LNCAP (cell line): Measurements from ENCODE around the gene STAC.

Experiments
- CTCF ChIP-seq: fragments of 450-650 bp; IDR thresholded peaks from 2 replicates; pipeline ENCODE4 v1.5.1; 2017; ENCODE audit warnings: mild to moderate bottlenecking

The STAC gene

GRCh38 chr3:36538136-36538749 is 157.9 kb downstream of the STAC start:
- TF ChIP-seq CTCF, result no peak

DNA sequence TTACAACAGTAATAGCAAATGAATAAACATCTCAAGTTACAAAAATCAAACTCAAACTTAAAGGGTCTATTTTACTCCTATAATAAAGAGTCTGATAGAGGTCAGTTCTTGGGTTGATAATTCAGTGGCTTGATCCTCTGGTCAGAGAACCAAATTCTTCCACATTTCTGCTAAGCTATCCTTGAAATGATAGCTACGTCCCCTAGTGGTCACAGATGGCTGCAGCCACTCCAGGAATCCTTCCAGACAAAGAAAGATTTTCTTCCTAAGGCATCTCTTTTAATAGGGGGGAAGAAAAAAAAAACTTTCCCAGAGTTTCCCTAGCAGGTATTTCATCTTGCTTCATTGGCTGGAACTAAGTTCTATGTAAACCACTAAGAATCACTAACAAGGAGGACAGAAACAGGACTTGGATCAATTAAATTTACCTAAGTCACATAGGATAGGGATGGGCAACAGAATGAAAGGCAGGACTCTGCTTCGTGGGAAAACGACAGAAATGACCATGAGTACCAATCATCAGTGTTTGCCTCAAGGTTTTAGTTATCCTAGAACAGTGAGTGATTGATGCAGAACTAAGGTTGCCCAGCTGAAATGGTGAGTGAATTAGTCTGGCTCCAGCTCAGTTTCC is 160.7 kb downstream of the STAC start:
- TF ChIP-seq CTCF, result peak; percentile 95

- TF ChIP-seq CTCF, result no peak
These were observed 161.9 kb downstream of the STAC start for GRCh38 chr3:36542186-36542585.

GRCh38 chr3:36543276-36543997 is 163.1 kb downstream of the STAC start:
- TF ChIP-seq CTCF, result no peak

DNA sequence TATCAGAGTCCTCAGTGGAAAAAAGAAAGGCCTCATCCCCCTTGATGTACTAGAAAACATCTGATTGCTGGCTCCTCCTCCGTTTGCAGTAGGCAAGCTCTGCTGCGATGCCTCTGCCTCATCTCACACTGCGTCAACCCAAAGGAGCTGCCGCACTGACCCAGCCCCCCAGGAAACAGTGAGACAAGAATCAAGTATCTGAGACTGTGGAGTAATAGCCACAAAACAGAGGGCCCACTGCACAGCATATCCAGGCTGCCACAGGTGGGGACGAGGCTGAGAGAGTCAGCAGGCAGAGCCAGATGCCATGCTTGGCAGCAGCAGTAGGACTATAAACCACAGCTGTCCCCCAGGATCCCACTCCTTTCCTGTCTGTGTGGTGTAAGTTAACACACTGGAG is 165.9 kb downstream of the STAC start:
- no peak for TF ChIP-seq CTCF

DNA sequence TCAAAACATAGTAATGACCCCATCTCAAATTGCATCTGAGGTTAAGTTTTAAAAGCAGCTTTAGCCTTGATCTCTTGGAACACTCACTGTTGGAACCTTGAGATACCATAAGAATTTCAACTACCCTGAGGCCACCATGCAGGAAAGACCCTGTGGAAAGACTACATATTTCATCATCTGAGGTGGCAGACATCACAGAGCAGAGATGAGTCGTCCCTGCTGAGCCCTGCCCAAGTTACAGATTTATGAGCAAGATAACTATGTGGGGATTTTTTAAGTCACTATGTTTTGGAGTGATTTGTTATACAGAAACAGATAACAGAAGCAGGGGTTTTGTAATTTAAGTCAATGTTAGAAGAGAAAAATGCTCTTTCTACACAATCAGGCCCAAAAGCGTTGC is 168.4 kb downstream of the STAC start:
- TF ChIP-seq CTCF, result no peak

- no peak for TF ChIP-seq CTCF
These were observed 176.9 kb downstream of the STAC start for GRCh38 chr3:36557021-36557707.
